ENCODE results near the gene COL2A1.

GRCh38 chr12:47989023-47989417 is 15.3 kb downstream of the COL2A1 start:
- TF ChIP-seq, protein P1, sequence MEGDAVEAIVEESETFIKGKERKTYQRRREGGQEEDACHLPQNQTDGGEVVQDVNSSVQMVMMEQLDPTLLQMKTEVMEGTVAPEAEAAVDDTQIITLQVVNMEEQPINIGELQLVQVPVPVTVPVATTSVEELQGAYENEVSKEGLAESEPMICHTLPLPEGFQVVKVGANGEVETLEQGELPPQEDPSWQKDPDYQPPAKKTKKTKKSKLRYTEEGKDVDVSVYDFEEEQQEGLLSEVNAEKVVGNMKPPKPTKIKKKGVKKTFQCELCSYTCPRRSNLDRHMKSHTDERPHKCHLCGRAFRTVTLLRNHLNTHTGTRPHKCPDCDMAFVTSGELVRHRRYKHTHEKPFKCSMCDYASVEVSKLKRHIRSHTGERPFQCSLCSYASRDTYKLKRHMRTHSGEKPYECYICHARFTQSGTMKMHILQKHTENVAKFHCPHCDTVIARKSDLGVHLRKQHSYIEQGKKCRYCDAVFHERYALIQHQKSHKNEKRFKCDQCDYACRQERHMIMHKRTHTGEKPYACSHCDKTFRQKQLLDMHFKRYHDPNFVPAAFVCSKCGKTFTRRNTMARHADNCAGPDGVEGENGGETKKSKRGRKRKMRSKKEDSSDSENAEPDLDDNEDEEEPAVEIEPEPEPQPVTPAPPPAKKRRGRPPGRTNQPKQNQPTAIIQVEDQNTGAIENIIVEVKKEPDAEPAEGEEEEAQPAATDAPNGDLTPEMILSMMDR (optimal IDR thresholded peaks at IDR 0.05 in 1 of 3, IDR thresholded peaks at IDR 0.05 in 1 of 3, conservative IDR thresholded peaks at IDR 0.05 in 1 of 3; ENCODE audit: extremely low read depth in 1 of 3, insufficient read depth in 2 of 3, low read length in 3 of 3) = no peak
- no peak for TF ChIP-seq EZH2 (IDR thresholded peaks at IDR 0.05; ENCODE audit: low read length)

Data from keratinocyte (primary cell).